HL-60/S4 treated with phorbol 12-myristate 13-acetate at 8.2 ng/mL for 4 days and 3 days (cell line): ENCODE measurements around the gene SNRPF.

Source experiments
- in situ Hi-C: fragments of 300-500 bp; cut with MboI; formaldehyde crosslinking; loops from 2 replicates; pipeline ENCODE4 v1.15.0; 2022; ENCODE audit warnings: low sequenced_read_pairs

The SNRPF gene

GRCh38 chr12:95859344-95859816 lies 628 bp downstream of the SNRPF start:
- in situ Hi-C loops: no loop called here

- in situ Hi-C loops: no loop called here
Observed at GRCh38 chr12:95859947-95860850, 1.4 kb downstream of the SNRPF start.

- in situ Hi-C loops: no loop called here
Observed at GRCh38 chr12:95862038-95862437, 3.3 kb downstream of the SNRPF start.

- in situ Hi-C loops: no loop called here
Observed at GRCh38 chr12:95863337-95863736, 4.6 kb downstream of the SNRPF start.

GRCh38 chr12:95870897-95871296 lies 12.1 kb downstream of the SNRPF start:
- in situ Hi-C loops: no loop called here

GRCh38 chr12:95874452-95874851 lies 15.7 kb downstream of the SNRPF start:
- in situ Hi-C loops: no loop called here

- in situ Hi-C loops: no loop called here
Observed at GRCh38 chr12:95877622-95878021, 18.9 kb downstream of the SNRPF start.

GRCh38 chr12:95880895-95881294 lies 22.1 kb downstream of the SNRPF start:
- in situ Hi-C loops: no loop called here

- in situ Hi-C loops: no loop called here
Observed at GRCh38 chr12:95881331-95881955, 22.7 kb downstream of the SNRPF start.

GRCh38 chr12:95882080-95882479 lies 23.3 kb downstream of the SNRPF start:
- in situ Hi-C loops: no loop called here

- in situ Hi-C loops: no loop called here
Observed at GRCh38 chr12:95882873-95883272, 24.1 kb downstream of the SNRPF start.

GRCh38 chr12:95884998-95885397 lies 26.2 kb downstream of the SNRPF start:
- in situ Hi-C loops: no loop called here

GRCh38 chr12:95887311-95887710 lies 28.6 kb downstream of the SNRPF start:
- in situ Hi-C loops: no loop called here

GRCh38 chr12:95890958-95891357 lies 32.2 kb downstream of the SNRPF start:
- in situ Hi-C loops: no loop called here

GRCh38 chr12:95896846-95897245 lies 38.1 kb downstream of the SNRPF start:
- in situ Hi-C loops: no loop called here

GRCh38 chr12:95898081-95898480 lies 39.3 kb downstream of the SNRPF start:
- in situ Hi-C loops: no loop called here

- in situ Hi-C loops: no loop called here
Observed at GRCh38 chr12:95908573-95908972, 49.8 kb downstream of the SNRPF start.

GRCh38 chr12:95909871-95910270 lies 51.1 kb downstream of the SNRPF start:
- in situ Hi-C loops: no loop called here
